Motor neuron (in vitro differentiated cells): Measurements from ENCODE around the gene DIAPH1. TPM values are rescaled to one million over a fixed set of nuclear protein-coding genes. Genes with fewer than 3 reads are reported as not detected.

Experiments used
- ATAC-seq, 8 experiments: fragments of 200-7000 bp; cut with Tn5 transposase; replicated peaks in 6 of 8; 2 replicates each; pipeline ENCODE4 v1.8.0; 2021; ENCODE audit warnings: mild to moderate bottlenecking in 8 of 8, moderate library complexity in 8 of 8
- H3K27ac ChIP-seq, 2 donors: fragments of 250-450 bp; sonication (Bioruptor Pico); 2 replicates each; pipeline ENCODE4 v1.9.0; 2021; ENCODE audit warnings: antibody characterized with exemption in 2 of 2, mild to moderate bottlenecking in 2 of 2, moderate library complexity in 1 of 2
- H3K4me1 ChIP-seq, 2 donors: fragments of 250-450 bp; sonication (Bioruptor Pico); replicated peaks in 1 of 2; 2 replicates each; pipeline ENCODE4 v1.6.1; 2021; ENCODE audit warnings: antibody characterized with exemption in 2 of 2, mild to moderate bottlenecking in 2 of 2, moderate library complexity in 1 of 2
- H3K4me3 ChIP-seq, 5 donors: fragments of 250-450 bp; sonication (Bioruptor Pico); 2 replicates each; pipeline ENCODE4 v1.9.0; 2021; ENCODE audit warnings: antibody characterized with exemption in 5 of 5, mild to moderate bottlenecking in 5 of 5, moderate library complexity in 4 of 5
- WGBS, 10 experiments: fragments of 450-650 bp; shearing (Covaris generic); methylation state at CpG; one replicate each; pipeline ENCODE4 v1.0.0; 2022; 5-methylcytosine and 5-hydroxymethylcytosine counted together
- in situ Hi-C, 9 experiments: fragments of 400-800 bp; cut with MboI; loops; one replicate each; pipeline ENCODE4 v1.15.0; 2021; ENCODE audit warnings: low sequenced_read_pairs in 9 of 9, low pct_unique_long_range_greater_than_20kb in 2 of 9; ENCODE audit not compliant: unreplicated experiment in 9 of 9
- total RNA-seq, 8 experiments: library from RNA; unstranded; fragments of 300-600 nt; gene quantifications; 2 replicates each; pipeline versions ENCODE4 v1.2.3 to v1.2.4, GENCODE V29; 2022

Gene DIAPH1
- total RNA-seq, 8 experiments from 2014 or later: 7.4 to 93.8 (median 20.0) TPM

DNA sequence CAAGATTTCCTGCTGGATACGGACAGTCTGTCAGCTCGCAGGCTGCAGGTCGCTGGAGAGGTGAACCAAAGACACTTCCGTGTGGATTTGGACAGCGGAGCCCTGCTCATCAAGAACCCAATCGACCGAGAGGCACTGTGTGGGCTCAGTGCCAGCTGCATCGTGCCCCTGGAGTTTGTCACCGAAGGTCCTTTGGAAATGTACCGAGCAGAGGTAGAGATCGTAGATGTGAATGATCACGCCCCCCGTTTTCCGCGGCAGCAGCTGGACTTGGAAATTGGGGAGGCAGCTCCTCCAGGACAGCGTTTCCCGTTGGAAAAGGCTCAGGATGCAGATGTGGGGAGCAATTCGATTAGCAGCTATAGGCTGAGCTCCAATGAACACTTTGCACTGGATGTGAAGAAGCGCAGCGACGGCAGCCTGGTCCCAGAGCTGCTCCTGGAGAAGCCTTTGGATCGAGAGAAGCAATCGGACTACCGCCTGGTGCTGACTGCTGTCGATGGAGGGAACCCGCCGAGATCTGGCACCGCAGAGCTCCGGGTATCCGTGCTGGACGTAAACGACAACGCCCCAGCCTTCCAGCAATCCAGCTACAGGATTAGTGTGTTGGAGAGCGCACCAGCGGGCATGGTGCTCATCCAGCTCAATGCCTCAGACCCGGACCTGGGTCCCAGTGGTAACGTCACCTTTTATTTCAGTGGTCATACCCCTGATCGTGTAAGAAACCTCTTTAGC lies 133.3 kb downstream of the DIAPH1 start:
- WGBS, 10 experiments: 31 to 84% (median 49%) methylated on average over 4 to 18 of the region's 38 CpGs; no CpG with 5 or more reads in 3 of the 10 experiments
- ATAC-seq: peak in 1 of 8 experiments; percentile 1
- Histone ChIP-seq H3K4me1 (peaks cover 15 to 18% of the 10 kb centered on the region in 2 donors), H3K4me3 (peak overlapping the region; percentile 31 to 43 (median 36)), H3K27ac (peak overlapping the region in 1 of 2 donors; percentile 6)
- in situ Hi-C loops: no loop called here

DNA sequence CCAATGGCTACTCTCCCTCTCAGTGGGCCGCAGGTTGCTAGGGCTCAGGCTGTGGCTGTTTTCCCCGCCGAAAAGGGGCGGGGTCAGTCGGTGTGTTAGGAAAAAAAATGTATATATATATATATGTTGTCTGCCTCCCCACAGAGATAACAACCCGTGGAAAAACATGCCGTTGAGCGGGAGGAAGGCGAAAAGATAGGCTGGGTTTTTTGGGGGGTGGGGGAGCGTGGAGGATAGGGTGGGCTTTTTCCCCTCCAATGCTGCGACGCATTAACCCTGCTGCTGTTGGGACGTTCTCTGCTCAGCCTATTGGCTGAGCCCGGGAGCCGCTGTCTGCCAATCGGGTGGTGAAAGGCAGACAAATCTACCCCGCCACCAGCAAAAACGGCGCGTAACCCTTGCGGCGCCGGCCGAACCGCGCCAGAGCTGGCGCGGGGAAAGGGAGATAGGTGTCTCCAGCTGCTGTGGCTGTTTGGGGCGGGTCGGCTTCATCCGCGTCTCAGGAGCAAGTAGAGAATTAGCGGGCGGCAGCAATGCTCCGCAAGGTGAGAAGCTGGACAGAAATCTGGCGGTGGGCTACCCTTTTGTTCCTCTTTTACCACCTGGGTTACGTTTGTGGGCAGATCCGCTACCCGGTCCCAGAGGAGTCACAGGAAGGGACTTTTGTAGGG lies 134.0 kb downstream of the DIAPH1 start, which contains the start of gene PCDHGC4:
Gene PCDHGC4 (plus strand): TSS at position 390 of the 671 bp plus-strand sequence. CDS start 144 bp downstream, at position 534.
- peaks cover 15 to 18% of the 10 kb centered on the region in 2 donors for H3K4me1 ChIP-seq
- WGBS, 10 experiments: 0 to 70% (median 8%) methylated on average over 1 to 10 of the region's 39 CpGs; no CpG with 5 or more reads in 6 of the 10 experiments
- ATAC-seq: peak in 7 of 8 experiments; percentile 17 to 91 (median 74)
- H3K4me3 ChIP-seq: peak within 1 kb of the TSS; percentile 31 to 43 (median 36)
- in situ Hi-C loops: no loop called here
- H3K27ac ChIP-seq: peak within 1 kb of the TSS; percentile 1 to 16

DNA sequence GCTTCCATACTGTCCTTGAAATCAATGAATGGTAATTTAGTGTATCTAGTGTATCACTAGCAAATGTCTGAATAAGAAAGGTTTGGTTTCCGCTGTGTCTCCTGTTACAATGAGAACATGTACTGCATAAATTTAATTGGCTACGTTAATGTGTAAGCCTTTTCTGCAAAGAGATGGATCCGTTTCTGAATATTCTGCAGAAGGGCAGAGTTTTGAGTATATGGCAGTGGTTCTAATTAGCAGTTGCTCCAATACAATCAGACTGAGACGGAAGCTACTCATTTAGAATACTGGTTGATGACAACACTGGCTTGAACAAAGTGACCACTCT lies 134.5 kb downstream of the DIAPH1 start:
- in situ Hi-C loops: no loop called here
- H3K4me1 ChIP-seq: peaks cover 16 to 21% of the 10 kb centered on the region in 2 donors
- 0 to 20% (median 8%) methylated on average over 2 to 4 of the region's 4 CpGs; no CpG with 5 or more reads in 2 of the 10 experiments for WGBS, 10 experiments
- peak overlapping the region; percentile 1 to 16 for H3K27ac ChIP-seq
- ATAC-seq: peak in 4 of 8 experiments; percentile 4 to 81 (median 52)
- peak overlapping the region; percentile 31 to 43 (median 36) for H3K4me3 ChIP-seq

DNA sequence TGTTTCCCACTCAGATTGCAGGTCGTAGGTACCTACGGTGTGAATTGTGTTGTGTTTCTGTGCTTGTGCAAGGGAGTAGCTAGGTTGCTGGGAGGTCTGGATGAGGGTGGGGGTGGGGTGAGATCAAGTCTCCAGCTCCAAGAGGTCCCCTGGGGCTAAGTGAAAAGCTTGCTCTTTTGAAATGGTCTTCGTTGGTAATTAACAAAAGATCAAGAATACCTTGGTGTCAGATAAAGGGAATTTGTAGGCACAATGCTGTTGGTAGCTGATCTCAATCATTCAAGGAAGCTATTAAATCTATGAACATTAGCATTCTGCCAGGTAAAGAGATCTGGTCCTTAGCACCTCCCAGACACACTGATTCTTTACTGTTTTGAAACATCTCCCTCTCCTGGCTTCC lies 134.9 kb downstream of the DIAPH1 start:
- WGBS, 10 experiments: 0 to 80% (median 12%) methylated on average over 1 to 3 of the region's 3 CpGs; no CpG with 5 or more reads in 4 of the 10 experiments
- Histone ChIP-seq H3K4me1 (peaks cover 15 to 25% of the 10 kb centered on the region in 2 donors), H3K4me3 (peak overlapping the region; percentile 31 to 43 (median 36)), H3K27ac (peak overlapping the region; percentile 1 to 16)
- peak in 3 of 8 experiments; percentile 25 to 50 (median 28) for ATAC-seq
- in situ Hi-C loops: no loop called here

DNA sequence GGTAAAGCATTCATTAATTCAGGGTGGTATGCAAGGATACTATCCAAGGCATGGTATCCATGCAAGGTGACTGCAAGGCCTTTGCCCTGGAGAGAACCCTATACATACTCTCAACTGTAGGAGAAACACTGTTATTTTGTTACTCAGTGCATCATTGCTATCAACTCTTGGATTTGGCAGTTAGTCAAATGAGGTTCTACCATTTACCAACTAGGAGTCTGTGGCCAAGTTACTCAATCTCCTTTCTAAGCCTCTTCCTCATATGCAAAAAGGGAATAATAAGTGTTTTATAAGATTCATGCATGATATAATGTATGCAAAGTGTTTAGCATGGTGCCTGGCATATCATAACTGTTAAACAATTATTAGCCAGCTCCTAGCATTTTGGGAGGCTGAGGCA lies 139.0 kb downstream of the DIAPH1 start:
- Histone ChIP-seq H3K27ac (no peak overlapping the region), H3K4me1 (peaks cover 29 to 37% of the 10 kb centered on the region in 2 donors), H3K4me3 (no peak overlapping the region)
- no peak for ATAC-seq
- in situ Hi-C loops: no loop called here

DNA sequence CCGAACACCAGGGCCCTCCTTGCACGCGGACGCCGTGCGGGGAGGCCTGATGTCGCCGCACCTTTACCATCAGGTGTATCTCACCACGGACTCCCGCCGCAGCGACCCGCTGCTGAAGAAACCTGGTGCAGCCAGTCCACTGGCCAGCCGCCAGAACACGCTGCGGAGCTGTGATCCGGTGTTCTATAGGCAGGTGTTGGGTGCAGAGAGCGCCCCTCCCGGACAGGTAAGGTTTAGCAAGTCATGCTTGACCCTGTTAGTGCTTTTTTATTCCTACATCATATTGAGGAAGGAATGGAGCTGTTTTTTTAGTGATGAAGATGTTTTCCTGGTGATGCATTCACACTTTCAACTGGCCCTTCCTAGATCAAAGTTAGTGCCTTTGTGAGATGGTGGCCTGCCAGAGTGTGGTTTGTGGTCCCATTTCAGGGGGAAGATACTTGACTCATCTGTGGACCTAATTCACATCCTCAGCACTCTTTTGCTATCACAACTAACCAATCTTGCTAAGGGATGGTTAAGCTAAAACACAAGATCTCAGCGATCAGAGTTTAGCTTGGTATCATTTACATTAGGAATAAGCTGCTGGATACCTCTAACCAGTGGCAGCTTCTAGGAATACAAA lies 140.4 kb downstream of the DIAPH1 start:
- ATAC-seq: no peak
- Histone ChIP-seq H3K27ac (no peak overlapping the region), H3K4me3 (no peak overlapping the region), H3K4me1 (peaks cover 23 to 29% of the 10 kb centered on the region in 2 donors)
- in situ Hi-C loops: no loop called here
- 0 to 100% (median 93%) methylated on average over 1 to 12 of the region's 20 CpGs; no CpG with 5 or more reads in 5 of the 10 experiments for WGBS, 10 experiments

DNA sequence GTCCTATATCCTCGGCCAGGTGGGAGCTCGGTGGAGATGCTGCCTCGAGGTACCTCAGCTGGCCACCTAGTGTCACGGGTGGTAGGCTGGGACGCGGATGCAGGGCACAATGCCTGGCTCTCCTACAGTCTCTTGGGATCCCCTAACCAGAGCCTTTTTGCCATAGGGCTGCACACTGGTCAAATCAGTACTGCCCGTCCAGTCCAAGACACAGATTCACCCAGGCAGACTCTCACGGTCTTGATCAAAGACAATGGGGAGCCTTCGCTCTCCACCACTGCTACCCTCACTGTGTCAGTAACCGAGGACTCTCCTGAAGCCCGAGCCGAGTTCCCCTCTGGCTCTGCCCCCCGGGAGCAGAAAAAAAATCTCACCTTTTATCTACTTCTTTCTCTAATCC lies 141.0 kb downstream of the DIAPH1 start:
- Histone ChIP-seq H3K4me1 (peaks cover 21 to 23% of the 10 kb centered on the region in 2 donors), H3K4me3 (no peak overlapping the region), H3K27ac (no peak overlapping the region)
- ATAC-seq: no peak
- in situ Hi-C loops: no loop called here
- WGBS, 10 experiments: 0 to 95% (median 43%) methylated on average over 1 to 10 of the region's 13 CpGs; no CpG with 5 or more reads in 6 of the 10 experiments

DNA sequence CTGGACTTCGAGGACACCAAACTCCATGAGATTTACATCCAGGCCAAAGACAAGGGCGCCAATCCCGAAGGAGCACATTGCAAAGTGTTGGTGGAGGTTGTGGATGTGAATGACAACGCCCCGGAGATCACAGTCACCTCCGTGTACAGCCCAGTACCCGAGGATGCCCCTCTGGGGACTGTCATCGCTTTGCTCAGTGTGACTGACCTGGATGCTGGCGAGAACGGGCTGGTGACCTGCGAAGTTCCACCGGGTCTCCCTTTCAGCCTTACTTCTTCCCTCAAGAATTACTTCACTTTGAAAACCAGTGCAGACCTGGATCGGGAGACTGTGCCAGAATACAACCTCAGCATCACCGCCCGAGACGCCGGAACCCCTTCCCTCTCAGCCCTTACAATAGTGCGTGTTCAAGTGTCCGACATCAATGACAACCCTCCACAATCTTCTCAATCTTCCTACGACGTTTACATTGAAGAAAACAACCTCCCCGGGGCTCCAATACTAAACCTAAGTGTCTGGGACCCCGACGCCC lies 141.7 kb downstream of the DIAPH1 start:
- ATAC-seq: no peak
- peaks cover 21 to 23% of the 10 kb centered on the region in 2 donors for H3K4me1 ChIP-seq
- H3K27ac ChIP-seq: no peak overlapping the region
- in situ Hi-C loops: no loop called here
- peak overlapping the region; percentile 33 to 51 (median 42) for H3K4me3 ChIP-seq
- WGBS, 10 experiments: 0 to 100% (median 52%) methylated on average over 2 to 9 of the region's 24 CpGs; no CpG with 5 or more reads in 3 of the 10 experiments

DNA sequence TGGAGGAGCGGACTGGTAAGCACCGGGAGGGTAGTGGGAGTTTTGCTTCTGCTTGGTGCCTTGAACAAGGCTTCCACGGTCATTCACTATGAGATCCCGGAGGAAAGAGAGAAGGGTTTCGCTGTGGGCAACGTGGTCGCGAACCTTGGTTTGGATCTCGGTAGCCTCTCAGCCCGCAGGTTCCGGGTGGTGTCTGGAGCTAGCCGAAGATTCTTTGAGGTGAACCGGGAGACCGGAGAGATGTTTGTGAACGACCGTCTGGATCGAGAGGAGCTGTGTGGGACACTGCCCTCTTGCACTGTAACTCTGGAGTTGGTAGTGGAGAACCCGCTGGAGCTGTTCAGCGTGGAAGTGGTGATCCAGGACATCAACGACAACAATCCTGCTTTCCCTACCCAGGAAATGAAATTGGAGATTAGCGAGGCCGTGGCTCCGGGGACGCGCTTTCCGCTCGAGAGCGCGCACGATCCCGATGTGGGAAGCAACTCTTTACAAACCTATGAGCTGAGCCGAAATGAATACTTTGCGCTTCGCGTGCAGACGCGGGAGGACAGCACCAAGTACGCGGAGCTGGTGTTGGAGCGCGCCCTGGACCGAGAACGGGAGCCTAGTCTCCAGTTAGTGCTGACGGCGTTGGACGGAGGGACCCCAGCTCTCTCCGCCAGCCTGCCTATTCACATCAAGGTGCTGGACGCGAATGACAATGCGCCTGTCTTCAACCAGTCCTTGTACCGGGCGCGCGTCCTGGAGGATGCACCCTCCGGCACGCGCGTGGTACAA lies 142.5 kb downstream of the DIAPH1 start:
- Histone ChIP-seq H3K27ac (peak overlapping the region in 1 of 2 donors; percentile 6), H3K4me1 (peaks cover 21 to 23% of the 10 kb centered on the region in 2 donors), H3K4me3 (peak overlapping the region; percentile 33 to 51 (median 42))
- in situ Hi-C loops: no loop called here
- ATAC-seq: peak; percentile 50 to 67 (median 57)
- WGBS, 10 experiments: 0 to 40% (median 6%) methylated on average over 3 to 18 of the region's 58 CpGs; no CpG with 5 or more reads in 3 of the 10 experiments

DNA sequence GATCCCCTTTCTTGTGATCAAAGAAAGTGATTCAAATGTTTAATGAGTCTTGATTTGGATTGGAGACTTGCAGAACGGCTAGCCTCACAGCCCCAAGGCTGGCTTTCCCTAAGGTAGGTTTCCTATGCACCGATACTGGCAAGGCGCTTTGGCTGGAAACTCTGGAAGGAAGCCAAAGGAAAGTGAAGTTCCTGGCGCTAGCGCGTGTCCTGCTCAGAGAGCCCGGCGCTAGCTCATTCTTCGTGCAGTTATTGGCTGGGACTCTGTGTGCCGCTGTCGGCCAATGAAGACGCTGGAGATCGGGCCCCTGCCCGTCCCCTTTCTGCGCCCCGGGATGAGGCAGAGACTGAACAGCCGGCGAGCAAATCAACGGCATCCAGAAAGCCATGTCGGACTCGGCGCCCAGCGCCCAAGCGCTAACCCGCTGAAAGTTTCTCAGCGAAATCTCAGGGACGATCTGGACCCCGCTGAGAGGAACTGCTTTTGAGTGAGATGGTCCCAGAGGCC lies 143.1 kb downstream of the DIAPH1 start, which contains the start of gene PCDHGC3:
Gene PCDHGC3 (plus strand): TSS at position 342 of the 507 bp plus-strand sequence. CDS start 151 bp downstream, at position 493.
- peak within 1 kb of the TSS in 1 of 2 donors; percentile 6 for H3K27ac ChIP-seq
- WGBS, 10 experiments: 0 to 11% (median 0%) methylated on average over 1 to 17 of the region's 28 CpGs; no CpG with 5 or more reads in 1 of the 10 experiments
- H3K4me1 ChIP-seq: peaks cover 21 to 23% of the 10 kb centered on the region in 2 donors
- peak; percentile 94 to 99 (median 98) for ATAC-seq
- H3K4me3 ChIP-seq: peak within 1 kb of the TSS; percentile 33 to 51 (median 42)
- in situ Hi-C loops: no loop called here

DNA sequence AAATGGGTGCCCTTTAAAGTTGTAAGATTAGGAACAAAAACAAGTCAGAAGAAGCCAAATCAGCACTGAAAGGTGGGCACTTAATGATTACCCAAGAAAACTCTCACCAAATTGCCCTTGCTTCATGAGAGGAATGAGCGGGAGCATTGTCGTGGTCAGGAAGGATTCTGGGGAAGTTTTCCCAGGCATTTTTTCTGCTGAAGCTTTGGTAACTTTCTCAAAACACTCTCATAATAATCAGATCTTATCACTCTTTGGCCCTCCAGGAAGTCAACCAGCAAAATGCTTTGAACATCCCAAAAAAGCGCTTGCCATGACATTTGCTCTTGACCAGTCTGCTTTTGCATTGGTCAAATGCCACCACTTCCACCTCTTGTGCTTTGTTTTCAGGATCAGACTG lies 153.4 kb downstream of the DIAPH1 start:
- no peak for ATAC-seq
- in situ Hi-C loops: no loop called here
- 93 to 100% (median 100%) methylated on average over 1 to 3 of the region's 3 CpGs; no CpG with 5 or more reads in 3 of the 10 experiments for WGBS, 10 experiments
- H3K4me1 ChIP-seq: no peaks in the 10 kb centered on the region
- no peak overlapping the region for H3K4me3 ChIP-seq
- H3K27ac ChIP-seq: no peak overlapping the region
